Measurements from ENCODE around the gene HMGN3.

- TF ChIP-seq CTCF (IDR thresholded peaks at IDR 0.05): no peak
- TF ChIP-seq POLR2AphosphoS5 (IDR thresholded peaks at IDR 0.05): no peak
Measured at GRCh38 chr6:79193971-79194370, 40.5 kb downstream of the HMGN3 start.

Data from breast epithelium (tissue), 3 donors.